ENCODE data around the gene DUSP22.

GRCh38 chr6:342832-343179 is 50.5 kb downstream of the DUSP22 start:
- TF ChIP-seq CTCF (IDR thresholded peaks at IDR 0.05) (no peak), POLR2A (IDR thresholded peaks at IDR 0.05) (no peak)

Data from suprapubic skin (tissue), 3 donors.